ENCODE data around the gene FAM168A.

The FAM168A gene

DNA sequence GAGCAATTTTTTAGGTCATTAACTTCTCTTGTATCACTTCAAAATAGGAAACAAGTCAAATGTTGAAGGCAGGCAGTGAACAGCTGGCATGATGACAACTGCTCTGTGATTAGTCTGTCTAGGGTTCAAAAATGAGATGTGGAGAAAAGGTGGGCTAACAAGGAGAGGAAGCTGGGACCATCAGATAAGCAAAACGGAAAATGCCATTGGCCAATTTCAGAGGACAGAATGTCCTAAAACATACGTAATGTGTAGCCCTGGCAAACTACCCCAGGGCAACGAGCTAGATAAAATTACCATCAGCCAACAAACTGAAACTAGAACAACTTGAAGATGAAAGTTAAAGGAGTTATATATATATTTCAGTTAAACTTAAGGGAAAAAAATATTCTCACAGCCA, 128.5 kb downstream of the FAM168A start:
- DNase-seq (ENCODE audit: insufficient read length, low spot score) (no peak), FAIRE-seq (no peak)
- TF ChIP-seq POLR2A (IDR thresholded peaks at IDR 0.05; ENCODE audit: low read depth, low read length), result no peak

DNA sequence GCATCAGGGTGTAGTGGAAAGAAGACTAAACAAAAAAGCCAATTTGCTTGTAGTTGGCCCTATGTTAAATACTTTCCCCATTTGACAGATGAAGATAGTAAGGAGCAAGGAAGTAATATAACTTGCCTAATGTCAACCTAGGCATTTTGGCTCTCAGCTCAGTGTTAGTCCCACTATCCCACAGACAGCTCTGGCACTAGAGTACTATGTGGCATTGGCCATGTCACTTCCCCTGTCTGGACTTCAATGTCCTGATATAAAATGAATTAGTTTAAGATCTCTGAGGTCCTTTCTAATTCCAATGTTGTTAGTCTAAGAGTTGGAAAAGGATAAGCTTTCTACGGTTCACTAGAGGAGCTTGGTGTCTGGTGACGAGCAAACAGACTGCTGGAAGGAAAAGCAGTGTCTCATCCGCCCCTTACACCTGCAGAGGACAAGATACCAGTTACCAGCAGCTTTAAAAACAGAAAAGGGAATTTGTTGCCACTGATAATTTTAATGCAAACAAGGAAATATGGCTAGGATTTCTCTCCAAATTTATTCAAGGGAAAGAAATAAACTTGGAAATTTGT, 129.2 kb downstream of the FAM168A start:
- no peak for TF ChIP-seq POLR2A (IDR thresholded peaks at IDR 0.05; ENCODE audit: low read depth, low read length)
- FAIRE-seq (no peak), DNase-seq (ENCODE audit: insufficient read length, low spot score) (no peak)

GRCh38 chr11:73467505-73467904, 130.4 kb downstream of the FAM168A start:
- no peak for FAIRE-seq

DNA sequence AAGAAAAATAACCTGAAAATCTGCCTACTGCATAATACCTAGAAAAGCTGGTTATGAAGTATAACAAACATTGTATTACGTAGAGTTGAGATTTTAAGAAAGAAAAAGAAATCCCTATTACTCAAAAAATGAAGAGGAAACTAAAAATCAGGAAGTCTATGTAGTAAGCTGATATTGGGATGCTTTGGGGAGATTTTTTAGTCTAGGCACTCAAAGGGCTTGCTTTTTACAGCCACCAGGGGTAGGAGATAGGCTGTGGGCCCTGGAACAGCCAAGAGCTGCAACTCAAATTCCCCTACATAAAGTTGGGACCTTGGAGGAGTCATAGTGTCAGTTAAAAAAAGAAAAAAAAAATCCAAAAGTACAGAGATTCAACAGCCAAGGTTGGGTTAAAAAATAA, 131.3 kb downstream of the FAM168A start:
- no peak for FAIRE-seq
- no peak for TF ChIP-seq POLR2A (IDR thresholded peaks at IDR 0.05; ENCODE audit: low read depth, low read length)
- DNase-seq (ENCODE audit: insufficient read length, low spot score), result no peak

More at GRCh38 chr11:73467505-73467904, 130.4 kb downstream of the FAM168A start:
- no peak for TF ChIP-seq POLR2A (IDR thresholded peaks at IDR 0.05; ENCODE audit: low read depth, low read length)
- DNase-seq (ENCODE audit: insufficient read length, low spot score), result no peak

GRCh38 chr11:73465871-73466270, 132.0 kb downstream of the FAM168A start:
- FAIRE-seq (no peak), DNase-seq (ENCODE audit: insufficient read length, low spot score) (no peak)
- no peak for TF ChIP-seq POLR2A (IDR thresholded peaks at IDR 0.05; ENCODE audit: low read depth, low read length)

DNA sequence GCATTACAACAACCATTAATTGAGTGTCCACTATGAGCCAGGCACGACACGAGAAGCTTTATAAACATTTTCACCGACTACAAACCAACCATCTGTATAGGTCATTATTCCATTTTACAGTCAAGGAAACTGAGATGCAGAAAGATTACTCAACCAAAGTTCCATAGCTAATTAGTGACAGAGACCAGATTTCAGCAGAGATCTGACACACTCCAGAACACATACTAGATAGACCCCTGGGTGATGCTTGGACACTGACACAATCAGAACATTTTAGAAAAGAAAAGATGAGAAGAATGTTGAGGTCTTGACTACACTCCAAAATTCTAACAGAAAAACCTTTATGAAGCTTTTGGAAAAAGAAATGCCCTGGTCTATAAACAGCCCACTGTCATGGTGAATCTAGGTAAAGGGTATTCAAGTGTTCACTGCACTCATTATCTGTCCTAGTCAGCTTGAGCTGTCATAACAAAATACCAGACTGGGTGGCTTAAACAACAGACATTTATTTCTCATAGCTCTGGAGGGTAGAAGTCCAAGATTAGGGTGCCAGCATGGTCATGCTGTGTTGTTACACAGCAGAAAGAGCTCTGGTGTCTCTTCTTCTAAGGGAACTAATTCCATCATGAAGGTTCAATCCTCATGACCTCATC, 132.8 kb downstream of the FAM168A start:
- no peak for TF ChIP-seq POLR2A (IDR thresholded peaks at IDR 0.05; ENCODE audit: low read depth, low read length)
- FAIRE-seq (no peak), DNase-seq (ENCODE audit: insufficient read length, low spot score) (no peak)

DNA sequence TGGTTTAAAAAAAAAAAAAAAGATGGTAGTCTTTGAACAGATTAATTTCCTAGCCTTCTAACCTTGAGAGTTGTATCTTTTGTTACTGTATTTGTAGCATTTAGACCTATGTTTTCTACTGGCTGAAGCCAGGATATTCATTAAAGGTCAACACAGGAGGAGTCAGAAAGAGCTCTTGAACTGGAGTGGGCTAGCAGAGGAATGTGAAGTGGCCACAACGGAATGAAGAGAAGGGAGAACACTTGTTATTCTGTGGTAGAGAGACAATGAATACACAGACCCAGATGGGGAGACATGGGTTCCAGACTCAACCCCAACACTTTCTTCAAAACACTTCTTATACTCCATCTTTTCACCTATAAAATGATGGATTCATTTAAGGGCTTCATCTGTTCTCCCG, 133.6 kb downstream of the FAM168A start:
- no peak for DNase-seq (ENCODE audit: insufficient read length, low spot score)
- no peak for FAIRE-seq
- TF ChIP-seq POLR2A (IDR thresholded peaks at IDR 0.05; ENCODE audit: low read depth, low read length), result no peak

GRCh38 chr11:73463359-73463758, 134.6 kb downstream of the FAM168A start:
- FAIRE-seq (no peak), DNase-seq (ENCODE audit: insufficient read length, low spot score) (no peak)
- TF ChIP-seq POLR2A (IDR thresholded peaks at IDR 0.05; ENCODE audit: low read depth, low read length), result no peak

DNA sequence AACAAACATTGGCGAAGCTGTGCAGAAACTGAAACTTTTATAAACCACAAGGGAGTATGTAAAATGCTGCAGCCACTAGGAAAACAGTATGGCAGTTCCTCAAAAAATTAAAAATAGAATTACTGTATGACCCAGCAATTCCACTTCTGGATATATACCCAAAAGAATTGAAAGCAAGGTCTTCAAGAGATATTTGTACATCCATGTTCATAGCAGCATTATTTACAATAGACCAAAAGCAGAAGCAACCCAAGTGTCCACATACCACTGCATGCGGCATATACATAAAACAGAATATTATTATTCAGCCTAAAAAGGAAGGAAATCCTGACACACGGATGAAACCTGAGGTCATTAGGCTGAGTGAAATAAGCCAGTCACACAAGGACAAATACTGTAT, 135.9 kb downstream of the FAM168A start:
- TF ChIP-seq POLR2A (IDR thresholded peaks at IDR 0.05; ENCODE audit: low read depth, low read length), result no peak
- FAIRE-seq (no peak), DNase-seq (ENCODE audit: insufficient read length, low spot score) (no peak)

- FAIRE-seq, result no peak
- no peak for DNase-seq (ENCODE audit: insufficient read length, low spot score)
- no peak for TF ChIP-seq POLR2A (IDR thresholded peaks at IDR 0.05; ENCODE audit: low read depth, low read length)
These were observed 136.5 kb downstream of the FAM168A start for GRCh38 chr11:73461335-73461840.

DNA sequence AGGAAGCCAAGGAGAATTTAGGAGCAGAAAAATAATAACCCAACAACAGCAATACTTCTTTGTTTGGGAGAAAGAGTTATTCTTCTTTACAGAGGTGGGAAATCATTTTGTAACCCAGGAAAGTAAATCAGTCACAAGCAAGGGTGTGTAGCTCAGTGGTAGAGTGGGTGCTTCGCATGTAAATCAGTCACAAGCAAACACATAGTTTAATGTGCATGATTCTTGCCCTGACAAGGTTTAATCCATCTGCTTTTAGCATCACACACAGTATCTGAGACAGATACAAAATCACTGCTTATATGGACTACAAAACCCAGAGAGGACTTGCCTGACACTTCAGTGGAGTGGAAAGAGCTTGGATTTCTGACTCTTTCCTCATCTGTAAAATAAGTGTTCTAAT, 139.7 kb downstream of the FAM168A start:
- FAIRE-seq, result no peak
- DNase-seq (ENCODE audit: insufficient read length, low spot score), result no peak

GRCh38 chr11:73454987-73455386, 142.9 kb downstream of the FAM168A start:
- no peak for DNase-seq (ENCODE audit: insufficient read length, low spot score)
- no peak for TF ChIP-seq POLR2A (IDR thresholded peaks at IDR 0.05; ENCODE audit: low read depth, low read length)
- no peak for FAIRE-seq

More for the DNA sequence above, 139.7 kb downstream of the FAM168A start:
- no peak for TF ChIP-seq POLR2A (IDR thresholded peaks at IDR 0.05; ENCODE audit: low read depth, low read length)

DNA sequence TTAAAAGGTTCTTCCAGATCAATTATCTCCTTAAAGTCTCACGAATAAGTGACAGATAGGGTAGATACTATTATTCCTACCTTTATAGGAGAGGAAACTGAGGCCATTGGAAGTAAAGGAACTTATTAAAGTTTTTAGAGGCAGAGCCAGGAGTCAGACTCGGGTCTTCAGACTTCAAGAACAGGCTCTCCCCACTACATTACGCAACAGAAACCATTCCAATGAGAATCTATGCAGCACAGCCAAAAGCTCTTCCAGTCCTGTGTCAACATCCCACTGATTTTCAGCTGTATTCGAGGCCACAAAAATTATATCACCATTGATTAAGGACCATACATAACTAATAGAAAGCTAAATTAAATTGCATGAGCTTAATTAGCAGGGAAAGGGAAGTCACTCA, 144.3 kb downstream of the FAM168A start:
- FAIRE-seq (no peak), DNase-seq (ENCODE audit: insufficient read length, low spot score) (no peak)
- no peak for TF ChIP-seq POLR2A (IDR thresholded peaks at IDR 0.05; ENCODE audit: low read depth, low read length)

DNA sequence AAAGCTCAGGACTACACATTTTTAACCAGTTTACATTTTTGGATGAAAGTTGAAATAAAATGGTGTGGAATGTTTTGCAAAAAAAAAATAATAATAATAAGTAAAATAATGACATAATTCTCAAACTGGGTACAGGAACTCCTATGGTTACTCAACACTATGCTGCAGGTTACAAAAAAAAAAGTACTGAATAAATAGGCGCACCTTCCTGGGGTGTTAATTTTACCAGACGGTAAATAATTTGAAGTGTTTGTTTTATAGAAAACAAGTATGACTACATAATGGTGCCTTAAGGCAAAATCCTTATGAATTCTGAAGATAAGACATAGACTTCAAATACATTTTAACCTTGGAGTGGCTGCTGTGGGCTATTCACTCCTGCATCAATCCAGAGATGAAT, 145.2 kb downstream of the FAM168A start:
- FAIRE-seq, result no peak
- no peak for DNase-seq (ENCODE audit: insufficient read length, low spot score)
- TF ChIP-seq POLR2A (IDR thresholded peaks at IDR 0.05; ENCODE audit: low read depth, low read length), result no peak

DNA sequence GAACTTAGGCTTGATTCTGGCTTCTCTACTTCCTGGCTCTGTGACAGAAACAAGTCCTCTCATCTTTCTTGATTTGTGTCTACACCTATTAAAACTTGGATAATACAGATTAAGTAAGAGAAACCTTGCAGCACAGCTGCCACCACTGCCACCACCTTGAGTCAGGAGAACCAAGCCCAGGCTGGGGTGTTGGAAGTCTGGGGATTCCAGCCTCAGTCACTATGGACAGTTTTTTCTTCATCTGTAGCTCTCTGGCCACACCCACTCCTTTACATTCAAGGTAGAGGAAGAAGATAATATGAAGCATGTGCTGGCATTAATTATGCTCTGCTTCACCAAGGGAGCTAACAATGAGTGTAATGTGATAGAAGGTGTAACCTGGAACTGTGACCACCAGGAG, 146.0 kb downstream of the FAM168A start:
- DNase-seq (ENCODE audit: insufficient read length, low spot score) (no peak), FAIRE-seq (no peak)
- TF ChIP-seq POLR2A (IDR thresholded peaks at IDR 0.05; ENCODE audit: low read depth, low read length), result no peak

Measured in H54 (cell line).